HL-60 (cell line): ENCODE results near the gene FHIT.

ENCODE experiments used
- DNase-seq, 2 experiments: peaks; one replicate each; pipeline ENCODE4 v3.0.0-alpha.2; 2010 to 2020; ENCODE audit warnings: low read depth in 1 of 2, low spot score in 1 of 2
- H3K27ac ChIP-seq: fragments of 250-450 bp; sonication (Bioruptor Pico); replicated peaks from 2 replicates; pipeline ENCODE4 v1.5.1; 2020; ENCODE audit warnings: mild to moderate bottlenecking, moderate library complexity
- H3K27me3 ChIP-seq: fragments of 250-450 bp; sonication (Bioruptor Pico); 2 replicates; pipeline ENCODE4 v1.5.1; 2021; ENCODE audit warnings: mild to moderate bottlenecking, moderate library complexity; ENCODE audit not compliant: insufficient read depth, poor library complexity, severe bottlenecking
- H3K4me3 ChIP-seq: replicated peaks from 2 replicates; pipeline ENCODE4 v1.5.1; 2011; ENCODE audit warnings: mild to moderate bottlenecking, control low read depth, low read length; ENCODE audit not compliant: insufficient read depth
- GABPA ChIP-seq: IDR thresholded peaks from 2 replicates; pipeline ENCODE4 v1.6.1; 2012; ENCODE audit warnings: low read depth
- POLR2AphosphoS5 ChIP-seq: IDR thresholded peaks from 2 replicates; pipeline ENCODE4 v1.6.1; 2012; ENCODE audit warnings: low read depth
- SPI1 ChIP-seq: IDR thresholded peaks from 2 replicates; pipeline ENCODE4 v1.6.1; 2012; ENCODE audit warnings: low read depth, mild to moderate bottlenecking, borderline replicate concordance
- TF ChIP-seq, protein P1 (sequence below): IDR thresholded peaks from one replicate; pipeline ENCODE4 v1.5.1; 2011; ENCODE audit warnings: low read length, control low read depth, inconsistent platforms; ENCODE audit not compliant: insufficient read depth
- TF ChIP-seq, protein P2 (sequence below): IDR thresholded peaks from 2 replicates; pipeline ENCODE4 v1.6.1; 2012; ENCODE audit warnings: low read depth; ENCODE audit not compliant: insufficient replicate concordance

Gene FHIT

DNA sequence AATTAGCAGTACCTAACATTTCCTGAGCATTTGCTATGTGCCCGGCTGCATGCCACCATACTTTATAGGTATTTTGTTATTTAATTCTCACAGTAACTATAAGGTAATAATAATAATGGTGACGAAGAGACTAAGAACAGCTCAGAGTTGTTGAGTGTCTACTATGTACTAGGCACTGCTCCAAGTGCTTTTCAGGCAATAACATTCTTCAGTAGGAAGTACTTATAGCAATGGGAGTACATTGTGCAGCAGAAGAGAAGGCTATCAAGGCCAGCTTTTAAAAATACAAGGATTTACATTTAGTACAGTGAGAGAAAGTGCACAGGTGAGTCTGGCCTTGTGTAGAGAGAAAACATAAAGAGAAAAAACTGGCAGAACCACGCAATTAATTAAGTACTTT is 647.4 kb downstream of the FHIT start:
- Histone ChIP-seq H3K4me3 (no peak overlapping the region), H3K27ac (no peak overlapping the region), H3K27me3 (no peaks in the 10 kb centered on the region)
- no peak for DNase-seq
- TF ChIP-seq GABPA (no peak), POLR2AphosphoS5 (no peak), SPI1 (no peak)
- TF ChIP-seq, protein P1, sequence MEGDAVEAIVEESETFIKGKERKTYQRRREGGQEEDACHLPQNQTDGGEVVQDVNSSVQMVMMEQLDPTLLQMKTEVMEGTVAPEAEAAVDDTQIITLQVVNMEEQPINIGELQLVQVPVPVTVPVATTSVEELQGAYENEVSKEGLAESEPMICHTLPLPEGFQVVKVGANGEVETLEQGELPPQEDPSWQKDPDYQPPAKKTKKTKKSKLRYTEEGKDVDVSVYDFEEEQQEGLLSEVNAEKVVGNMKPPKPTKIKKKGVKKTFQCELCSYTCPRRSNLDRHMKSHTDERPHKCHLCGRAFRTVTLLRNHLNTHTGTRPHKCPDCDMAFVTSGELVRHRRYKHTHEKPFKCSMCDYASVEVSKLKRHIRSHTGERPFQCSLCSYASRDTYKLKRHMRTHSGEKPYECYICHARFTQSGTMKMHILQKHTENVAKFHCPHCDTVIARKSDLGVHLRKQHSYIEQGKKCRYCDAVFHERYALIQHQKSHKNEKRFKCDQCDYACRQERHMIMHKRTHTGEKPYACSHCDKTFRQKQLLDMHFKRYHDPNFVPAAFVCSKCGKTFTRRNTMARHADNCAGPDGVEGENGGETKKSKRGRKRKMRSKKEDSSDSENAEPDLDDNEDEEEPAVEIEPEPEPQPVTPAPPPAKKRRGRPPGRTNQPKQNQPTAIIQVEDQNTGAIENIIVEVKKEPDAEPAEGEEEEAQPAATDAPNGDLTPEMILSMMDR = no peak
- TF ChIP-seq, protein P2, sequence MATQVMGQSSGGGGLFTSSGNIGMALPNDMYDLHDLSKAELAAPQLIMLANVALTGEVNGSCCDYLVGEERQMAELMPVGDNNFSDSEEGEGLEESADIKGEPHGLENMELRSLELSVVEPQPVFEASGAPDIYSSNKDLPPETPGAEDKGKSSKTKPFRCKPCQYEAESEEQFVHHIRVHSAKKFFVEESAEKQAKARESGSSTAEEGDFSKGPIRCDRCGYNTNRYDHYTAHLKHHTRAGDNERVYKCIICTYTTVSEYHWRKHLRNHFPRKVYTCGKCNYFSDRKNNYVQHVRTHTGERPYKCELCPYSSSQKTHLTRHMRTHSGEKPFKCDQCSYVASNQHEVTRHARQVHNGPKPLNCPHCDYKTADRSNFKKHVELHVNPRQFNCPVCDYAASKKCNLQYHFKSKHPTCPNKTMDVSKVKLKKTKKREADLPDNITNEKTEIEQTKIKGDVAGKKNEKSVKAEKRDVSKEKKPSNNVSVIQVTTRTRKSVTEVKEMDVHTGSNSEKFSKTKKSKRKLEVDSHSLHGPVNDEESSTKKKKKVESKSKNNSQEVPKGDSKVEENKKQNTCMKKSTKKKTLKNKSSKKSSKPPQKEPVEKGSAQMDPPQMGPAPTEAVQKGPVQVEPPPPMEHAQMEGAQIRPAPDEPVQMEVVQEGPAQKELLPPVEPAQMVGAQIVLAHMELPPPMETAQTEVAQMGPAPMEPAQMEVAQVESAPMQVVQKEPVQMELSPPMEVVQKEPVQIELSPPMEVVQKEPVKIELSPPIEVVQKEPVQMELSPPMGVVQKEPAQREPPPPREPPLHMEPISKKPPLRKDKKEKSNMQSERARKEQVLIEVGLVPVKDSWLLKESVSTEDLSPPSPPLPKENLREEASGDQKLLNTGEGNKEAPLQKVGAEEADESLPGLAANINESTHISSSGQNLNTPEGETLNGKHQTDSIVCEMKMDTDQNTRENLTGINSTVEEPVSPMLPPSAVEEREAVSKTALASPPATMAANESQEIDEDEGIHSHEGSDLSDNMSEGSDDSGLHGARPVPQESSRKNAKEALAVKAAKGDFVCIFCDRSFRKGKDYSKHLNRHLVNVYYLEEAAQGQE = no peak

DNA sequence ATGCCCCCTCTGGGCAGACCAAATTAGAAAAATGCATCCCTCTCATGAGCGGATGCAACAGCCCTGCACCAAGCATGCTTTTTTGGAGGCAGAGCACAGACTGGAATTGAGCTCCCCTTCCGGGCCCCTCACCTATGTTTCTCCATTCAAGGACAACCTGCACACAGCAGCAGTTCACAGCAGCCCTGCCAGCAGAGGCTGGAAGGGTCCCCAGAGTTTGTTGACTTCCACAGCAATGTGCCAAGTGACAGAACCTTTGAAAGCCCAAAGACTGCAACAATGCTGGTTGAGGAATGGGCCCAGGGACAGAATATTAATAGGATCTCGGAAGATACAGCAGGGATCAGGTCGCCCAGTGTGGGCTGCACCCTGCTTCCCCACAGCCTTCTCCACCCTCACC is 650.4 kb downstream of the FHIT start:
- Histone ChIP-seq H3K27ac (no peak overlapping the region), H3K27me3 (no peaks in the 10 kb centered on the region), H3K4me3 (no peak overlapping the region)
- TF ChIP-seq, protein P1 = no peak
- TF ChIP-seq, protein P2 = no peak
- TF ChIP-seq GABPA = no peak
- no peak for TF ChIP-seq POLR2AphosphoS5
- TF ChIP-seq SPI1 = no peak
- DNase-seq = no peak

DNA sequence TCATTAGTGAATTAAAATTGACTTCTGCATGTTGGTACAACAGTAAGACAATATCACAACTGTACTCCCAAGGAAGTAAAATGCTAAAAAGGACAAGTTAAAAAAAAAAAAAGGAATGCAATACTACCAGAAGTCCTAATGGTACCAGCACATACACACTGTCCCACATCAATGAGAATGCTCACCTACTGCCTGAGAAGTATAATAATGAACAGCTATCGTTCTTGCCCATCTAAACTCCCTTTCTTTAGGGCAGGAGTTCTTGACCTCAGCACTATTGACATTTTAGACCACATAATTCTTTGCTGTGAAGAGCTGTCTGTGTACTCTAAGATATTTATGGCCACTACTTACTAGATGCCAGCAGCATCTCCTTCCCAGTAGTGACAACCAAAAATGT is 651.7 kb downstream of the FHIT start:
- H3K27me3 ChIP-seq = no peaks in the 10 kb centered on the region
- no peak overlapping the region for H3K27ac ChIP-seq
- no peak overlapping the region for H3K4me3 ChIP-seq
- no peak for TF ChIP-seq GABPA
- TF ChIP-seq POLR2AphosphoS5 = no peak
- TF ChIP-seq, protein P1 = no peak
- TF ChIP-seq, protein P2 = no peak
- TF ChIP-seq SPI1 = no peak
- DNase-seq = no peak
